Liver (tissue), 9 donors: Measurements from ENCODE around the gene FOLR3. TPM values are rescaled to one million over a fixed set of nuclear protein-coding genes. Genes with fewer than 3 reads are reported as not detected.
"Not testable (repeated sequence)": the region's sequence is repeated elsewhere in the genome, so short reads cannot be mapped to it uniquely, and the experiment has no call there.

Experiments used
- DNase-seq: peaks from one replicate; pipeline ENCODE4 v3.0.0-alpha.2; 2017; ENCODE audit warnings: low spot score
- H3K27ac ChIP-seq, 2 donors: one replicate each; pipeline ENCODE4 v1.7.0; 2013; ENCODE audit warnings: inconsistent platforms in 2 of 2, low read length in 2 of 2, control low read depth in 1 of 2, low read depth in 1 of 2, mild to moderate bottlenecking in 1 of 2
- H3K27me3 ChIP-seq, 4 donors: one replicate each; pipeline versions ENCODE4 v1.6.1 to v1.7.0; 2013; ENCODE audit warnings: low read length in 3 of 4, inconsistent platforms in 1 of 4, mild to moderate bottlenecking in 1 of 4, moderate library complexity in 1 of 4; ENCODE audit not compliant: control insufficient read depth in 4 of 4, insufficient read depth in 4 of 4
- H3K36me3 ChIP-seq, 4 donors: one replicate each; pipeline versions ENCODE4 v1.6.1 to v1.7.0; 2013; ENCODE audit warnings: low read length in 3 of 4, mild to moderate bottlenecking in 3 of 4, low read depth in 1 of 4, moderate library complexity in 1 of 4; ENCODE audit not compliant: control insufficient read depth in 4 of 4, insufficient read depth in 3 of 4
- H3K4me1 ChIP-seq, 4 donors: one replicate each; pipeline versions ENCODE4 v1.6.1 to v1.7.0; 2013; ENCODE audit warnings: low read length in 3 of 4, mild to moderate bottlenecking in 3 of 4, moderate library complexity in 1 of 4; ENCODE audit not compliant: control insufficient read depth in 4 of 4, insufficient read depth in 4 of 4
- H3K4me3 ChIP-seq, 3 donors: one replicate each; pipeline versions ENCODE4 v1.6.1 to v1.7.0; 2013; ENCODE audit warnings: low read length in 3 of 3, control low read depth in 1 of 3, low read depth in 1 of 3, mild to moderate bottlenecking in 1 of 3
- H3K9ac ChIP-seq, 2 donors: one replicate each; pipeline ENCODE4 v1.7.0; 2013; ENCODE audit warnings: low read length in 2 of 2, mild to moderate bottlenecking in 2 of 2, moderate library complexity in 2 of 2, control low read depth in 1 of 2, low read depth in 1 of 2
- H3K9me3 ChIP-seq, 4 donors: one replicate each; pipeline versions ENCODE4 v1.6.1 to v1.7.0; 2013; ENCODE audit warnings: low read length in 3 of 4; ENCODE audit not compliant: control insufficient read depth in 4 of 4
- EGR1 ChIP-seq, 2 donors: IDR thresholded peaks; 2 replicates each; pipeline ENCODE4 v1.6.1; 2016 to 2018; ENCODE audit warnings: antibody characterized with exemption in 2 of 2, low read depth in 2 of 2
- FOXA1 ChIP-seq: IDR thresholded peaks from 2 replicates; pipeline ENCODE4 v1.6.1; 2016; ENCODE audit warnings: antibody characterized with exemption
- HNF4G ChIP-seq: IDR thresholded peaks from 2 replicates; pipeline ENCODE4 v1.6.1; 2016; ENCODE audit warnings: antibody characterized with exemption
- JUND ChIP-seq, 2 donors: IDR thresholded peaks; 2 replicates each; pipeline ENCODE4 v1.6.1; 2016; ENCODE audit warnings: antibody characterized with exemption in 2 of 2
- RAD21 ChIP-seq, 2 donors: IDR thresholded peaks; 2 replicates each; pipeline ENCODE4 v1.6.1; 2016; ENCODE audit warnings: antibody characterized with exemption in 2 of 2, mild to moderate bottlenecking in 2 of 2
- RXRA ChIP-seq, 2 donors: IDR thresholded peaks; 2 replicates each; pipeline ENCODE4 v1.6.1; 2017 to 2018; ENCODE audit warnings: antibody characterized with exemption in 2 of 2, mild to moderate bottlenecking in 1 of 2
- YY1 ChIP-seq: IDR thresholded peaks from 2 replicates; pipeline ENCODE4 v1.6.1; 2016; ENCODE audit warnings: antibody characterized with exemption, mild to moderate bottlenecking
- WGBS: extraction: QIAGEN DNeasy Blood & Tissue Kit; methylation state at CpG from one replicate; pipeline ENCODE4 v1.1.7; 2013; 5-methylcytosine and 5-hydroxymethylcytosine counted together
- polyA plus RNA-seq, 2 donors: library from polyadenylated mRNA; stranded (reverse) in 1 of 2; unstranded in 1 of 2; fragments of 200-250 nt in 1 of 2; fragments of >200 nt in 1 of 2; fragmentation: Nextera tagmentation in 1 of 2; extraction: Ambion mirVana in 1 of 2; gene quantifications; one replicate each; pipeline versions ENCODE4 v1.2.1 to v1.2.3, GENCODE V29; 2013 to 2015
- total RNA-seq, 2 donors: library from RNA; depleted of rRNA; stranded (reverse); fragments of >200 nt; gene quantifications; one replicate each; pipeline ENCODE4 v1.2.3, GENCODE V29; 2014
- TF ChIP-seq, protein P1 (sequence below): fragments of 150-350 bp; IDR thresholded peaks from 2 replicates; pipeline ENCODE4 v1.5.1; 2017; ENCODE audit warnings: improper control_type of control experiment, low read depth, low read length; ENCODE audit not compliant: missing input control
- TF ChIP-seq, protein P2 (sequence below): IDR thresholded peaks from 2 replicates; pipeline ENCODE4 v1.6.1; 2016; ENCODE audit warnings: antibody characterized with exemption
- TF ChIP-seq, protein P3 (sequence below): IDR thresholded peaks from 2 replicates; pipeline ENCODE4 v1.6.1; 2016; ENCODE audit warnings: antibody characterized with exemption
- TF ChIP-seq, protein P4 (sequence below): IDR thresholded peaks from 2 replicates; pipeline ENCODE4 v1.6.1; 2016; ENCODE audit warnings: antibody characterized with exemption
- TF ChIP-seq, protein P5 (sequence below): IDR thresholded peaks from 2 replicates; pipeline ENCODE4 v1.6.1; 2016; ENCODE audit warnings: antibody characterized with exemption, mild to moderate bottlenecking
- donor health status: healthy.
- donor health status: healthy.
- donor health status: healthy.
- donor health status: healthy.
- donor health status: healthy.

FOLR3 gene
- total and polyA plus RNA-seq, 4 donors, result 0.31 to 2.1 (median 0.86) TPM; not detected in 1

DNA sequence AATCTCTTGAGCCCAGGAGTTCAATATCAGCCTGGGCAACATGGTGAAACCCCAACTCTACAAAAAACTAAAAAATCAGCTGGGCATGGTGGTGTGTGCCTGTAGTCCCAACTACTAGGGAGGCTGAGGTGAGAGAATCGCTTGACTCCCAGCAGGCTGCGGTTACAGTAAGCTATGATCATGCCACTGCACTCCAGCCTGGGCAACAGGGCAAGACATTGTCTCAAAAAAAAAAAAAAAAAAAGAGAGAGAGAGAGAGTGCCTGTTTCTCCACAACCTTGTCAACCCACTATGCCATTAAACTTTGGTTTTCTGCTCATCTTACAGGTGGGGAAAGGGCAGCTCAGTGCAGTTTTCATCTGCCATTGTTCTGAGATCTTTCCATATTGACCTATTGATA, 5.1 kb downstream of the FOLR3 start:
- H3K36me3 ChIP-seq, result no peaks in the 10 kb centered on the region
- DNase-seq, result no peak
- H3K9me3 ChIP-seq, result no peaks in the 10 kb centered on the region
- H3K27me3 ChIP-seq, result no peaks in the 10 kb centered on the region
- WGBS, result 95% methylated on average over 2 of the region's 2 CpGs
- no peak overlapping the region for H3K4me3 ChIP-seq
- no peak for TF ChIP-seq YY1
- TF ChIP-seq, protein P1, sequence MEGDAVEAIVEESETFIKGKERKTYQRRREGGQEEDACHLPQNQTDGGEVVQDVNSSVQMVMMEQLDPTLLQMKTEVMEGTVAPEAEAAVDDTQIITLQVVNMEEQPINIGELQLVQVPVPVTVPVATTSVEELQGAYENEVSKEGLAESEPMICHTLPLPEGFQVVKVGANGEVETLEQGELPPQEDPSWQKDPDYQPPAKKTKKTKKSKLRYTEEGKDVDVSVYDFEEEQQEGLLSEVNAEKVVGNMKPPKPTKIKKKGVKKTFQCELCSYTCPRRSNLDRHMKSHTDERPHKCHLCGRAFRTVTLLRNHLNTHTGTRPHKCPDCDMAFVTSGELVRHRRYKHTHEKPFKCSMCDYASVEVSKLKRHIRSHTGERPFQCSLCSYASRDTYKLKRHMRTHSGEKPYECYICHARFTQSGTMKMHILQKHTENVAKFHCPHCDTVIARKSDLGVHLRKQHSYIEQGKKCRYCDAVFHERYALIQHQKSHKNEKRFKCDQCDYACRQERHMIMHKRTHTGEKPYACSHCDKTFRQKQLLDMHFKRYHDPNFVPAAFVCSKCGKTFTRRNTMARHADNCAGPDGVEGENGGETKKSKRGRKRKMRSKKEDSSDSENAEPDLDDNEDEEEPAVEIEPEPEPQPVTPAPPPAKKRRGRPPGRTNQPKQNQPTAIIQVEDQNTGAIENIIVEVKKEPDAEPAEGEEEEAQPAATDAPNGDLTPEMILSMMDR, result no peak
- TF ChIP-seq, protein P2, sequence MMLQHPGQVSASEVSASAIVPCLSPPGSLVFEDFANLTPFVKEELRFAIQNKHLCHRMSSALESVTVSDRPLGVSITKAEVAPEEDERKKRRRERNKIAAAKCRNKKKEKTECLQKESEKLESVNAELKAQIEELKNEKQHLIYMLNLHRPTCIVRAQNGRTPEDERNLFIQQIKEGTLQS, result no peak
- no peak for TF ChIP-seq EGR1 (IDR thresholded peaks at IDR 0.05; ENCODE audit: low read depth in 2 of 2)
- TF ChIP-seq, protein P3, sequence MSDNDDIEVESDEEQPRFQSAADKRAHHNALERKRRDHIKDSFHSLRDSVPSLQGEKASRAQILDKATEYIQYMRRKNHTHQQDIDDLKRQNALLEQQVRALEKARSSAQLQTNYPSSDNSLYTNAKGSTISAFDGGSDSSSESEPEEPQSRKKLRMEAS, result no peak
- no peak for TF ChIP-seq FOXA1
- TF ChIP-seq JUND (IDR thresholded peaks at IDR 0.05), result no peak
- no peak for TF ChIP-seq RXRA (IDR thresholded peaks at IDR 0.05)
- no peaks in the 10 kb centered on the region for H3K4me1 ChIP-seq
- no peak overlapping the region for H3K9ac ChIP-seq
- H3K27ac ChIP-seq, result no peak overlapping the region

DNA sequence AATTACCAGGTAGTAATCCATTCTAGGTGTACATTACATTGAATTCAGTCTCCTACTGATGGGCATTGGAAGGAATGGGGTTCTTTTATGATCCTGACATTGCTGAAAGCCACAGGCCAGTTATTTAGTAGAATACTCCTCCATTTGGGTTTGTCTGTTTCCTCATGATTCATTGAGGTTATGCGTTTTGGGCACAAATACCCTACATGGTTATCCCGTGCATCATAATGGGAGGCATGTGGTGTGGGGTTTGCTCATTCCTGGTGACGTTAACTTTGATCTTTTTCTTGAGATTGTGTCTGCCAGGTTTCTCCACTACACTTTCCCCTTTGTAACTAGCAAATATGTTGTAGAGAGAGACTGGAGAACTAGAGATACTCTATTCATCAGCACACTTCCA, 5.5 kb downstream of the FOLR3 start:
- H3K4me3 ChIP-seq, result no peak overlapping the region
- no peak overlapping the region for H3K27ac ChIP-seq
- no peak for TF ChIP-seq HNF4G
- TF ChIP-seq, protein P4, sequence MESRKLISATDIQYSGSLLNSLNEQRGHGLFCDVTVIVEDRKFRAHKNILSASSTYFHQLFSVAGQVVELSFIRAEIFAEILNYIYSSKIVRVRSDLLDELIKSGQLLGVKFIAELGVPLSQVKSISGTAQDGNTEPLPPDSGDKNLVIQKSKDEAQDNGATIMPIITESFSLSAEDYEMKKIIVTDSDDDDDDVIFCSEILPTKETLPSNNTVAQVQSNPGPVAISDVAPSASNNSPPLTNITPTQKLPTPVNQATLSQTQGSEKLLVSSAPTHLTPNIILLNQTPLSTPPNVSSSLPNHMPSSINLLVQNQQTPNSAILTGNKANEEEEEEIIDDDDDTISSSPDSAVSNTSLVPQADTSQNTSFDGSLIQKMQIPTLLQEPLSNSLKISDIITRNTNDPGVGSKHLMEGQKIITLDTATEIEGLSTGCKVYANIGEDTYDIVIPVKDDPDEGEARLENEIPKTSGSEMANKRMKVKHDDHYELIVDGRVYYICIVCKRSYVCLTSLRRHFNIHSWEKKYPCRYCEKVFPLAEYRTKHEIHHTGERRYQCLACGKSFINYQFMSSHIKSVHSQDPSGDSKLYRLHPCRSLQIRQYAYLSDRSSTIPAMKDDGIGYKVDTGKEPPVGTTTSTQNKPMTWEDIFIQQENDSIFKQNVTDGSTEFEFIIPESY, result no peak
- TF ChIP-seq RXRA (IDR thresholded peaks at IDR 0.05), result no peak
- TF ChIP-seq EGR1 (IDR thresholded peaks at IDR 0.05; ENCODE audit: low read depth in 2 of 2), result no peak
- TF ChIP-seq YY1, result no peak
- TF ChIP-seq, protein P1, result no peak
- TF ChIP-seq, protein P5, sequence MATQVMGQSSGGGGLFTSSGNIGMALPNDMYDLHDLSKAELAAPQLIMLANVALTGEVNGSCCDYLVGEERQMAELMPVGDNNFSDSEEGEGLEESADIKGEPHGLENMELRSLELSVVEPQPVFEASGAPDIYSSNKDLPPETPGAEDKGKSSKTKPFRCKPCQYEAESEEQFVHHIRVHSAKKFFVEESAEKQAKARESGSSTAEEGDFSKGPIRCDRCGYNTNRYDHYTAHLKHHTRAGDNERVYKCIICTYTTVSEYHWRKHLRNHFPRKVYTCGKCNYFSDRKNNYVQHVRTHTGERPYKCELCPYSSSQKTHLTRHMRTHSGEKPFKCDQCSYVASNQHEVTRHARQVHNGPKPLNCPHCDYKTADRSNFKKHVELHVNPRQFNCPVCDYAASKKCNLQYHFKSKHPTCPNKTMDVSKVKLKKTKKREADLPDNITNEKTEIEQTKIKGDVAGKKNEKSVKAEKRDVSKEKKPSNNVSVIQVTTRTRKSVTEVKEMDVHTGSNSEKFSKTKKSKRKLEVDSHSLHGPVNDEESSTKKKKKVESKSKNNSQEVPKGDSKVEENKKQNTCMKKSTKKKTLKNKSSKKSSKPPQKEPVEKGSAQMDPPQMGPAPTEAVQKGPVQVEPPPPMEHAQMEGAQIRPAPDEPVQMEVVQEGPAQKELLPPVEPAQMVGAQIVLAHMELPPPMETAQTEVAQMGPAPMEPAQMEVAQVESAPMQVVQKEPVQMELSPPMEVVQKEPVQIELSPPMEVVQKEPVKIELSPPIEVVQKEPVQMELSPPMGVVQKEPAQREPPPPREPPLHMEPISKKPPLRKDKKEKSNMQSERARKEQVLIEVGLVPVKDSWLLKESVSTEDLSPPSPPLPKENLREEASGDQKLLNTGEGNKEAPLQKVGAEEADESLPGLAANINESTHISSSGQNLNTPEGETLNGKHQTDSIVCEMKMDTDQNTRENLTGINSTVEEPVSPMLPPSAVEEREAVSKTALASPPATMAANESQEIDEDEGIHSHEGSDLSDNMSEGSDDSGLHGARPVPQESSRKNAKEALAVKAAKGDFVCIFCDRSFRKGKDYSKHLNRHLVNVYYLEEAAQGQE, result no peak
- TF ChIP-seq RAD21 (IDR thresholded peaks at IDR 0.05), result no peak
- no peak for TF ChIP-seq JUND (IDR thresholded peaks at IDR 0.05)
- no peak overlapping the region for H3K9ac ChIP-seq
- no peaks in the 10 kb centered on the region for H3K36me3 ChIP-seq
- no peaks in the 10 kb centered on the region for H3K9me3 ChIP-seq
- DNase-seq, result no peak
- WGBS, result 69% methylated on average over 3 of the region's 3 CpGs
- no peaks in the 10 kb centered on the region for H3K4me1 ChIP-seq
- no peaks in the 10 kb centered on the region for H3K27me3 ChIP-seq

DNA sequence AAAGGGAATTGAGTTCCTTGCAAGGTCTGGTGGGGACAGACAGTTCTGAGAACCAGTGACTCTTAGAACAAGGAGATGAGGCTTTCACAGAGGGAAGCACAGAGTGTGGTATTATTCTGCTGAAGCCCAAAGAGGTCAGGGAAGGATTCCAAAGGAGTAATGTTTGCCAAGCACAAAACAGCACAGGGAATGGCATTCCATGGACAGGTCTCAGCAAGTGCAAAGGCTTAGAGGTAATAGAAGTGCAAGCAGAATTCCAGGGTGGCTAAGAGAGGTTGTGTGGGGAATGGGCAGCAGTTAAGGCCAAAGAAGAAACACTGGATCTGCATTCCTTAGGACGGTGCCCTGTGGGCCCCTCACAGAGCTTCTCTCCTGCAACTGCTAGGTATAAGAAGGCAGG, 6.6 kb downstream of the FOLR3 start:
- not testable (repeated sequence) for H3K27ac ChIP-seq, H3K27me3 ChIP-seq, DNase-seq, H3K4me3 ChIP-seq, H3K9me3 ChIP-seq, H3K9ac ChIP-seq, H3K4me1 ChIP-seq, H3K36me3 ChIP-seq
- WGBS, result 47% methylated on average over 1 of the region's 1 CpG

DNA sequence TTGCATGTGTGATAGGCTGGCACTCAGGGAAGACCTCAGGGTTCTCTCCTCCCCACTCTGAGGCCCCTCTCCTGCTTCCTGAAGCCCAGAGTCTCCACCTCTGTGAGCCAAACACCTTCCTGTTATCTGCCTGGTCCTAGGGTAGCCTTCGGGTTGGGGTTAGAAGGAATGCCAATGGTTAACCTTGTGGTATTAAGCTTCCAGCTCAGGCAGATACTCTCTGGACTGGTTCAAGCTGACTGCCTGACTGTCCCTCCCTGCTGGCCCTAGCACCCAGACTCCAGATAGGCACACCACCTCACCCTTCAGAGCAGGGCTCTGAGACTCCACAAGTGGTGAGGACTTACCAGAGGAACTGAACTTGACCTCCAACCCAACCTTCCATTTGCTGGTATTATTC, 7.0 kb downstream of the FOLR3 start:
- not testable (repeated sequence) for H3K27me3 ChIP-seq, DNase-seq
- 68% methylated on average over 1 of the region's 1 CpG for WGBS

More for the DNA sequence above, 7.0 kb downstream of the FOLR3 start:
- not testable (repeated sequence) for H3K4me3 ChIP-seq, H3K9ac ChIP-seq, H3K9me3 ChIP-seq, H3K4me1 ChIP-seq, H3K27ac ChIP-seq, H3K36me3 ChIP-seq
